Naive thymus-derived CD8-positive, alpha-beta T cell (primary cell): ENCODE measurements around the gene ACVR1. TPM values are rescaled to one million over a fixed set of nuclear protein-coding genes. Genes with fewer than 3 reads are reported as not detected.
"Not testable (repeated sequence)": the region's sequence is repeated elsewhere in the genome, so short reads cannot be mapped to it uniquely, and the experiment has no call there.

ENCODE experiments used
- ATAC-seq, 2 donors: fragments of 150-1000 bp; cut with Tn5 transposase in 1 of 2; sonication (Bioruptor Pico), chemical (Tn5 transposase) in 1 of 2; 1 replicate in 1 of 2; 2 replicates in 1 of 2; pipeline ENCODE4 v1.10.0; 2021; ENCODE audit warnings: mild to moderate bottlenecking in 2 of 2, moderate library complexity in 2 of 2
- POLR2A ChIA-PET: fragments of 350-600 bp; sonication (Branson Sonifier 250); formaldehyde crosslinking; loops from one replicate; lab custom pipeline; 2021; ENCODE audit warnings: antibody characterized with exemption; lab: Charles Lee
- DNase-seq, 10 donors: peaks; one replicate each; pipeline versions ENCODE4 v3.0.0 to v3.0.0-alpha.2; 2020 to 2022
- H3K27ac Mint-ChIP-seq, 10 donors: one replicate each; pipeline ENCODE4 v1.8.0; 2020 to 2022; ENCODE audit warnings: mild to moderate bottlenecking in 10 of 10, mixed read lengths in 10 of 10, moderate library complexity in 4 of 10, inconsistent platforms in 1 of 10
- H3K27me3 Mint-ChIP-seq, 5 donors: one replicate each; pipeline ENCODE4 v1.8.0; 2021 to 2022; ENCODE audit warnings: mixed read lengths in 5 of 5
- H3K36me3 Mint-ChIP-seq, 3 donors: one replicate each; pipeline ENCODE4 v1.8.0; 2020 to 2022; ENCODE audit warnings: mixed read lengths in 3 of 3, mild to moderate bottlenecking in 2 of 3, inconsistent platforms in 1 of 3
- H3K4me1 Mint-ChIP-seq, 4 donors: one replicate each; pipeline ENCODE4 v1.8.0; 2021 to 2022; ENCODE audit warnings: mixed read lengths in 4 of 4
- H3K4me3 Mint-ChIP-seq, 10 donors: one replicate each; pipeline ENCODE4 v1.8.0; 2020 to 2022; ENCODE audit warnings: mild to moderate bottlenecking in 10 of 10, mixed read lengths in 10 of 10, moderate library complexity in 6 of 10, inconsistent platforms in 1 of 10
- H3K9me3 Mint-ChIP-seq, 9 donors: one replicate each; pipeline ENCODE4 v1.8.0; 2020 to 2022; ENCODE audit warnings: mixed read lengths in 9 of 9, mild to moderate bottlenecking in 3 of 9, inconsistent platforms in 1 of 9, moderate library complexity in 1 of 9
- polyA plus RNA-seq, 3 donors: library from polyadenylated mRNA; unstranded; fragments of 300-500 nt; fragmentation: Illumina TruSeq; gene quantifications; one replicate each; pipeline ENCODE4 v1.2.3, GENCODE V29; 2021
- total RNA-seq, 8 experiments: library from RNA in 2 of 8; stranded (reverse) in 2 of 8; gene quantifications; one replicate each; pipeline ENCODE4 v1.2.3 and lab custom pipeline; 2021 to 2026

The ACVR1 gene
- total and polyA plus RNA-seq, 5 experiments from 2014 or later, result 2.6 to 14.5 (median 4.3) TPM

- POLR2A ChIA-PET, result no interaction called here
Observed at GRCh38 chr2:157831573-157832315, 44.4 kb downstream of the ACVR1 start.

GRCh38 chr2:157830696-157831570 lies 45.2 kb downstream of the ACVR1 start:
- ATAC-seq, result no peak
- H3K4me3 Mint-ChIP-seq, result no peak overlapping the region
- no peak for DNase-seq
- H3K27ac Mint-ChIP-seq, result peak overlapping the region in 5 of 10 donors; percentile 5 to 48 (median 20)
- peaks cover 0 to 3% (median 1%) of the 10 kb centered on the region in 3 donors for H3K36me3 Mint-ChIP-seq
- no peaks in the 10 kb centered on the region for H3K9me3 Mint-ChIP-seq
- peaks cover 0 to 18% (median 9%) of the 10 kb centered on the region in 4 donors for H3K4me1 Mint-ChIP-seq
- POLR2A ChIA-PET, result no interaction called here
- no peaks in the 10 kb centered on the region for H3K27me3 Mint-ChIP-seq

More at GRCh38 chr2:157831573-157832315, 44.4 kb downstream of the ACVR1 start:
- Mint-ChIP-seq H3K27ac (peak overlapping the region in 5 of 10 donors; percentile 5 to 48 (median 29)), H3K4me3 (no peak overlapping the region), H3K36me3 (peaks cover 0 to 2% (median 2%) of the 10 kb centered on the region in 3 donors), H3K27me3 (no peaks in the 10 kb centered on the region), H3K4me1 (peaks cover 7 to 26% (median 14%) of the 10 kb centered on the region in 4 donors), H3K9me3 (no peaks in the 10 kb centered on the region)
- ATAC-seq (no peak), DNase-seq (no peak)

DNA sequence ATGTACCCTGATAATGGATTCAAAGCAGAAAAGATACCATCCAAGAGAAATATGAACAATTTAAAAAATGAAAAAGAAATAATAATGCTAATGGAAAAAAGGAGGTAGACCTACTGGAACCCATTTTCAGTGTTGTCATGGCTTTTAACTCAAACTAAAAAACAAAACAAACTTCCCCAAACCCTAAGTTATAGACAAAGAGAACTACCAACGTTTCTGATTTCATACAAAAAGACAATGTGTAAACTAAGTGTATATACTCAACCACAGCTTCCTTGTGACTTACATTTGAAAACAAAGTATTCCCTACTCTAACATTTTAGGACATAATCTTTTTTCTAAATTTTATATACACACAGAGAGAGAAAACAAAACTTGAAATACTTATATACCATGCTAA lies 45.9 kb downstream of the ACVR1 start:
- POLR2A ChIA-PET, result no interaction called here
- H3K27me3 Mint-ChIP-seq, result no peaks in the 10 kb centered on the region

GRCh38 chr2:157827377-157827776 lies 48.8 kb downstream of the ACVR1 start:
- DNase-seq, result no peak
- H3K9me3 Mint-ChIP-seq, result no peaks in the 10 kb centered on the region
- no peak for ATAC-seq
- peaks cover 4 to 20% (median 9%) of the 10 kb centered on the region in 3 donors for H3K36me3 Mint-ChIP-seq
- POLR2A ChIA-PET, result no interaction called here
- no peaks in the 10 kb centered on the region for H3K27me3 Mint-ChIP-seq
- H3K27ac Mint-ChIP-seq, result no peak overlapping the region
- no peak overlapping the region for H3K4me3 Mint-ChIP-seq
- peaks cover 0 to 21% (median 10%) of the 10 kb centered on the region in 4 donors for H3K4me1 Mint-ChIP-seq

More for the DNA sequence above, 45.9 kb downstream of the ACVR1 start:
- ATAC-seq (no peak), DNase-seq (no peak)
- peaks cover 0 to 9% (median 6%) of the 10 kb centered on the region in 3 donors for H3K36me3 Mint-ChIP-seq
- H3K9me3 Mint-ChIP-seq, result no peaks in the 10 kb centered on the region
- no peak overlapping the region for H3K27ac Mint-ChIP-seq
- H3K4me3 Mint-ChIP-seq, result no peak overlapping the region
- H3K4me1 Mint-ChIP-seq, result peaks cover 0 to 21% (median 9%) of the 10 kb centered on the region in 4 donors

DNA sequence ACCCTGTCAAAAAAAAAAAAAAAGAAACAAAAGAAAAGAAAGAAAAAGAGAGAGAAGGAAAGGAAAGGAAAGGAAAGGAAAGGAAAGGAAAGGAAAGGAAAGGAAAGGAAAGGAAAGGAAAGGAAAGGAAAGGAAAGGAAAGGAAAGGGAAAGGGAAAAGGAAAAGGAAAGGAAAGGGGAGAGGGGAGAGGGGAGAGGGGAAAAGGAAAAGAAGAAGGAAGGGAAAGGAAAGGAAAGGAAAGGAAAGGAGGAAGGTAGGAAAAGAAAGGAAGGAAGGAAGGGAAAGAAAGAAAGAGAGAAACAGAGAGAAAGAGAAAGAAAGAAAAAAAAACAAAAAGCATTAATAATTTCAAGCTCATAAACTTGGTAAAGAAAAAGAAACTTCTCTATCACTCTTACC lies 49.5 kb downstream of the ACVR1 start:
- H3K4me3 Mint-ChIP-seq, ATAC-seq, H3K9me3 Mint-ChIP-seq, DNase-seq, H3K27me3 Mint-ChIP-seq, POLR2A ChIA-PET: not testable (repeated sequence)
- H3K27ac Mint-ChIP-seq, result peak overlapping the region in 1 of 10 donors; percentile 85
- H3K36me3 Mint-ChIP-seq, result peaks cover 4 to 20% (median 9%) of the 10 kb centered on the region in 3 donors
- H3K4me1 Mint-ChIP-seq, result peaks cover 0 to 21% (median 8%) of the 10 kb centered on the region in 4 donors

GRCh38 chr2:157825885-157826284 lies 50.2 kb downstream of the ACVR1 start:
- Mint-ChIP-seq H3K27ac (no peak overlapping the region), H3K36me3 (peaks cover 4 to 20% (median 9%) of the 10 kb centered on the region in 3 donors), H3K9me3 (no peaks in the 10 kb centered on the region), H3K27me3 (no peaks in the 10 kb centered on the region), H3K4me1 (peaks cover 0 to 15% (median 5%) of the 10 kb centered on the region in 4 donors), H3K4me3 (no peak overlapping the region)
- POLR2A ChIA-PET, result no interaction called here
- DNase-seq (no peak), ATAC-seq (no peak)

DNA sequence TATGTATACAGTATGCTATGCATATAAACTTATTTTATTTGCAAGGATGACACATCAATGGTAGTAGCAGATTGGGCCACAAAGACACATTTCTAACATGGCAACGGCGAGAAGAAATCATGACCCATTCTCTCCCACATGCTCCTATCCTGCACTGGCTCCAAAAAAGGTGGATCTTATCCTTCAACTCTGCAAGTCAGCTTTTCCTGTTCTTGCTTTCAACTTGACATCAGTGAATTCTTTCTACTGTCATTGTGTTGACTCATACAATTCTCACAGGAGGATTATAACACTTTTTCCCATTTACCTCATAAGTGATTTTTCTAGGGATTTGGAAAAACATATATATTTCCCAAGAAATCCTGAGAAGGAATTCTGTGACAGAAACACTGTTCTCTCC lies 53.1 kb downstream of the ACVR1 start:
- H3K36me3 Mint-ChIP-seq, result peaks cover 10 to 31% (median 20%) of the 10 kb centered on the region in 3 donors
- POLR2A ChIA-PET, result no interaction called here

DNA sequence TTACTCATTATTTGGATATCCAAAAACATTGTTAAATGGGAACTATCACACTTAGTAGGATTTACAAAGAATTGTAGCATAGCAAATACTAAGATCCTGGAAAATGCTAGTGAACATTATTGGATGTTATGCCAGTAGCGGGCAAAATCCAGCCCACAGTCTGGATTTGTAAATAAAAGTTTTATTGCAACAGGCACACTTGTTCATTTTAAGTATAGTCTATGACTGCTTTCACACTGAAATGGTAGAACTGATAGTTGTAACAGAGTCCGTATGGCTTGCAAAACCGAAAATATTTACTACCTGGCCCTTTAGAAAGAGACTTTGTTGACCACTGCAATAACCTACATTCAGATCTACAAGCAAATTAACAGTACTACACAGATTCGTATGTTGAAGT lies 53.6 kb downstream of the ACVR1 start:
- H3K27ac Mint-ChIP-seq, result no peak overlapping the region
- POLR2A ChIA-PET, result no interaction called here
- H3K9me3 Mint-ChIP-seq, result no peaks in the 10 kb centered on the region
- DNase-seq, result no peak
- ATAC-seq, result no peak
- peaks cover 13 to 32% (median 25%) of the 10 kb centered on the region in 3 donors for H3K36me3 Mint-ChIP-seq
- H3K4me3 Mint-ChIP-seq, result no peak overlapping the region
- no peaks in the 10 kb centered on the region for H3K27me3 Mint-ChIP-seq
- peaks cover 0 to 7% (median under 1%) of the 10 kb centered on the region in 4 donors for H3K4me1 Mint-ChIP-seq

More for the DNA sequence above, 53.1 kb downstream of the ACVR1 start:
- H3K27ac Mint-ChIP-seq, result no peak overlapping the region
- no peaks in the 10 kb centered on the region for H3K27me3 Mint-ChIP-seq
- no peak for DNase-seq
- no peak overlapping the region for H3K4me3 Mint-ChIP-seq
- no peak for ATAC-seq
- H3K9me3 Mint-ChIP-seq, result no peaks in the 10 kb centered on the region
- peaks cover 0 to 7% (median under 1%) of the 10 kb centered on the region in 4 donors for H3K4me1 Mint-ChIP-seq

GRCh38 chr2:157821519-157822131 lies 54.5 kb downstream of the ACVR1 start:
- Mint-ChIP-seq H3K27ac (no peak overlapping the region), H3K4me1 (peaks cover 0 to 7% (median under 1%) of the 10 kb centered on the region in 4 donors), H3K36me3 (peaks cover 20 to 41% (median 34%) of the 10 kb centered on the region in 3 donors), H3K9me3 (no peaks in the 10 kb centered on the region), H3K27me3 (no peaks in the 10 kb centered on the region), H3K4me3 (no peak overlapping the region)
- POLR2A ChIA-PET, result no interaction called here
- DNase-seq (no peak), ATAC-seq (no peak)

GRCh38 chr2:157820193-157820592 lies 55.9 kb downstream of the ACVR1 start:
- POLR2A ChIA-PET, result no interaction called here
- Mint-ChIP-seq H3K4me3 (no peak overlapping the region), H3K27ac (no peak overlapping the region), H3K4me1 (peaks cover 0 to 2% (median 0%) of the 10 kb centered on the region in 4 donors), H3K9me3 (no peaks in the 10 kb centered on the region), H3K36me3 (peaks cover 27 to 40% (median 36%) of the 10 kb centered on the region in 3 donors), H3K27me3 (no peaks in the 10 kb centered on the region)
- no peak for ATAC-seq
- DNase-seq, result no peak

GRCh38 chr2:157819761-157820160 lies 56.4 kb downstream of the ACVR1 start:
- DNase-seq (no peak), ATAC-seq (no peak)
- POLR2A ChIA-PET, result no interaction called here
- H3K27me3 Mint-ChIP-seq, result no peaks in the 10 kb centered on the region
- no peaks in the 10 kb centered on the region for H3K9me3 Mint-ChIP-seq
- no peaks in the 10 kb centered on the region for H3K4me1 Mint-ChIP-seq
- H3K4me3 Mint-ChIP-seq, result no peak overlapping the region
- H3K36me3 Mint-ChIP-seq, result peaks cover 27 to 36% (median 35%) of the 10 kb centered on the region in 3 donors
- no peak overlapping the region for H3K27ac Mint-ChIP-seq

DNA sequence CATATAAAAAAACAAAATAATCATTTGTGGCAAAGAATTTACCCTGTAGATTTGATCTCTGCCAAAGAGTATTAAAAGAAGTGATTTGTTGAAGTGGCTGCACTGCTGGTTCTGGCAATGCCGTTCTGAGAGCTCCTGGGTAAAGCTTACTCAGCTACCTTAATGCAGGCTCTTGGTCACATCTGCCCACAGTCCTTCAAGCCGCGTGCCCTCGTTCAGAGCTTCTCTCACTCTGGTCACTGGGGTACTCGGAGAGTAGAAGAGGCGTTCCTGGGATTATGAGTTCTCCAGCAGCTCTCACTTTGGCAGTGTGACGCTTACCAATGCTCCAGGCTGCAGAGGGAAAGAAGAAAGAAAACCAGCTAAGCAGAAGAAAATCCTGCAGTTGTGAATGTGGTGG lies 57.9 kb downstream of the ACVR1 start:
- Mint-ChIP-seq H3K4me3 (no peak overlapping the region), H3K9me3 (no peaks in the 10 kb centered on the region), H3K27me3 (no peaks in the 10 kb centered on the region), H3K36me3 (peaks cover 23 to 47% (median 38%) of the 10 kb centered on the region in 3 donors), H3K27ac (no peak overlapping the region), H3K4me1 (peaks cover 0 to 2% (median 0%) of the 10 kb centered on the region in 4 donors)
- DNase-seq (no peak), ATAC-seq (no peak)
- POLR2A ChIA-PET, result no interaction called here
